CD4-positive, alpha-beta T cell treated with Interleukin-4 for 4 hours (primary cell): Measurements from ENCODE around the gene KPNA3.
"Not testable (repeated sequence)": the region's sequence is repeated elsewhere in the genome, so short reads cannot be mapped to it uniquely, and the experiment has no call there.

Experiments
- DNase-seq: peaks from one replicate; pipeline ENCODE4 v3.0.0-alpha.2; 2020

Gene KPNA3

GRCh38 chr13:49792550-49793324 lies at the start of gene KPNA3:
Gene KPNA3 (minus strand): TSS chr13:49792682. CDS start chr13:49792506, 176 bp downstream.
- DNase-seq = peak; percentile 96

GRCh38 chr13:49841964-49842363 lies 49.5 kb upstream of the KPNA3 start:
- DNase-seq = no peak

- no peak for DNase-seq
These were observed 48.2 kb upstream of the KPNA3 start for GRCh38 chr13:49840675-49841074.

GRCh38 chr13:49840266-49840665 lies 47.8 kb upstream of the KPNA3 start:
- DNase-seq = no peak

- no peak for DNase-seq
These were observed 46.5 kb upstream of the KPNA3 start for GRCh38 chr13:49838989-49839388.

GRCh38 chr13:49836516-49836915 lies 44.0 kb upstream of the KPNA3 start:
- no peak for DNase-seq

GRCh38 chr13:49833402-49833801 lies 40.9 kb upstream of the KPNA3 start:
- no peak for DNase-seq

- DNase-seq = no peak
These were observed 39.0 kb upstream of the KPNA3 start for GRCh38 chr13:49831455-49831854.

GRCh38 chr13:49830721-49831120 lies 38.2 kb upstream of the KPNA3 start:
- no peak for DNase-seq

- no peak for DNase-seq
These were observed 37.2 kb upstream of the KPNA3 start for GRCh38 chr13:49829715-49830114.

GRCh38 chr13:49828453-49828852 lies 36.0 kb upstream of the KPNA3 start:
- no peak for DNase-seq

- DNase-seq = no peak
These were observed 35.4 kb upstream of the KPNA3 start for GRCh38 chr13:49827891-49828290.

- no peak for DNase-seq
These were observed 34.9 kb upstream of the KPNA3 start for GRCh38 chr13:49827336-49827735.

- DNase-seq = no peak
These were observed 28.9 kb upstream of the KPNA3 start for GRCh38 chr13:49821216-49822009.

- no peak for DNase-seq
These were observed 28.2 kb upstream of the KPNA3 start for GRCh38 chr13:49820591-49821215.

GRCh38 chr13:49816047-49816446 lies 23.6 kb upstream of the KPNA3 start:
- DNase-seq = not testable (repeated sequence)

- DNase-seq = no peak
These were observed 22.2 kb upstream of the KPNA3 start for GRCh38 chr13:49814551-49815270.

GRCh38 chr13:49812812-49813211 lies 20.3 kb upstream of the KPNA3 start:
- DNase-seq = no peak

GRCh38 chr13:49811527-49811908 lies 19.0 kb upstream of the KPNA3 start:
- no peak for DNase-seq

GRCh38 chr13:49810567-49811526 lies 18.4 kb upstream of the KPNA3 start:
- no peak for DNase-seq

GRCh38 chr13:49807681-49808080 lies 15.2 kb upstream of the KPNA3 start:
- no peak for DNase-seq

- DNase-seq = no peak
These were observed 13.6 kb upstream of the KPNA3 start for GRCh38 chr13:49806126-49806536.
